ENCODE results near the gene VAV3.

Gene VAV3

GRCh38 chr1:107647012-107647411 is 318.0 kb downstream of the VAV3 start:
- DNase-seq (ENCODE audit: low read depth): no peak

GRCh38 chr1:107643766-107644165 is 321.2 kb downstream of the VAV3 start:
- DNase-seq (ENCODE audit: low read depth): no peak

- no peak for DNase-seq (ENCODE audit: low read depth)
These were observed 324.8 kb downstream of the VAV3 start for GRCh38 chr1:107640207-107640606.

- DNase-seq (ENCODE audit: low read depth): no peak
These were observed 327.9 kb downstream of the VAV3 start for GRCh38 chr1:107637101-107637500.

- DNase-seq (ENCODE audit: low read depth): no peak
These were observed 331.4 kb downstream of the VAV3 start for GRCh38 chr1:107633596-107633995.

GRCh38 chr1:107626073-107626796 is 338.7 kb downstream of the VAV3 start:
- no peak for DNase-seq (ENCODE audit: low read depth)

GRCh38 chr1:107625405-107626029 is 339.5 kb downstream of the VAV3 start:
- DNase-seq (ENCODE audit: low read depth): no peak

- no peak for DNase-seq (ENCODE audit: low read depth)
These were observed 341.5 kb downstream of the VAV3 start for GRCh38 chr1:107623431-107623830.

GRCh38 chr1:107622966-107623365 is 342.0 kb downstream of the VAV3 start:
- DNase-seq (ENCODE audit: low read depth): no peak

- DNase-seq (ENCODE audit: low read depth): no peak
These were observed 342.4 kb downstream of the VAV3 start for GRCh38 chr1:107622535-107622934.

GRCh38 chr1:107620753-107621152 is 344.2 kb downstream of the VAV3 start:
- DNase-seq (ENCODE audit: low read depth): no peak

GRCh38 chr1:107618539-107618938 is 346.4 kb downstream of the VAV3 start:
- DNase-seq (ENCODE audit: low read depth): no peak

- no peak for DNase-seq (ENCODE audit: low read depth)
These were observed 347.1 kb downstream of the VAV3 start for GRCh38 chr1:107617921-107618320.

- DNase-seq (ENCODE audit: low read depth): no peak
These were observed 347.5 kb downstream of the VAV3 start for GRCh38 chr1:107617456-107617855.

GRCh38 chr1:107609808-107610207 is 355.2 kb downstream of the VAV3 start:
- no peak for DNase-seq (ENCODE audit: low read depth)

- DNase-seq (ENCODE audit: low read depth): no peak
These were observed 360.2 kb downstream of the VAV3 start for GRCh38 chr1:107604825-107605224.

- no peak for DNase-seq (ENCODE audit: low read depth)
These were observed 364.3 kb downstream of the VAV3 start for GRCh38 chr1:107600607-107601160.

GRCh38 chr1:107599220-107599619 is 365.8 kb downstream of the VAV3 start:
- no peak for DNase-seq (ENCODE audit: low read depth)

- DNase-seq (ENCODE audit: low read depth): no peak
These were observed 367.7 kb downstream of the VAV3 start for GRCh38 chr1:107597290-107597689.

GRCh38 chr1:107594536-107594935 is 370.4 kb downstream of the VAV3 start:
- DNase-seq (ENCODE audit: low read depth): no peak

GRCh38 chr1:107593501-107594209 is 371.3 kb downstream of the VAV3 start:
- no peak for DNase-seq (ENCODE audit: low read depth)

GRCh38 chr1:107590900-107591622 is 373.9 kb downstream of the VAV3 start:
- no peak for DNase-seq (ENCODE audit: low read depth)
